ENCODE results near the gene ORAI1.

DNA sequence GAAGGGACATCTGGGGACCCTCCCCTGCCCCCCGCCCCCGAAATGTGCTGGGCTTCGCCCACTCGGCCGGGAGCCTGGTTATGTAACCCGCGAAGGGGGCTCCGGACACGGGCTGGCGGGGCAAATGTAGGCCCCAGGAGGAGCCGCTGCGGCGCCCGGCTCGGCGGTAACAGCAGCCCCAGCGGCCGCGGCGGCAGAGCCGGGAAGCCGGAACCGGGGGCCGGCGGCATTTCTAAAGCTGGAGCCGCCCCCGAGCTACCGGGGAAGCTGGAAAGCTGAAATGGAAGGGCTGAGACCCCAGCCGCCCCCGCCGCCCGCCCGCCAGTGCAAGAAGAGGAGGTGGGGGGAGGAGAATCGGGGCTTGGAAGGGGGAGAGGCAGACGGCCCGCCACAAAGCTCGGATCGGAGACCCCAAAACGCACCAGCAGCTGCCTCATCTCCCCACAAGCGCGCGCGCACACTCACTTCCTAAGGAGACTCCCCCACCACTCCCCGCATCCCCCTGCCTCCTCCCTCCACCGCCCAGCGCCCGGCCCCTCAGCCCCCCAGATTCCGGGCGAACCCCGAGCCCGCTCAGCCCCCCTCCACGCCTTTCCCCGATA, 47.0 kb upstream of the ORAI1 start:
- TF ChIP-seq CTCF (IDR thresholded peaks at IDR 0.05) (no peak), EP300 (IDR thresholded peaks at IDR 0.05) (no peak), POLR2A (IDR thresholded peaks at IDR 0.05) (no peak), POLR2AphosphoS5 (IDR thresholded peaks at IDR 0.05) (no peak)

All from sigmoid colon (tissue), 4 donors.